K562 (cell line): Measurements from ENCODE around the gene CMTM4. TPM values are rescaled to one million over a fixed set of nuclear protein-coding genes. Genes with fewer than 3 reads are reported as not detected.

Experiments
- HDAC8 ChIP-seq: fragments of 450-650 bp; IDR thresholded peaks from 2 replicates; pipeline ENCODE4 v1.6.1; 2016; ENCODE audit warnings: mild to moderate bottlenecking, missing genetic modification characterization, moderate library complexity, missing compliant biosample characterization
- HNRNPLL ChIP-seq: fragments of 200-400 bp; formaldehyde crosslinking; IDR thresholded peaks from 2 replicates; pipeline ENCODE4 v1.6.1; 2017; ENCODE audit warnings: low read length, low read depth, mild to moderate bottlenecking; ENCODE audit not compliant: poor library complexity, severe bottlenecking
- HOXB6 ChIP-seq: fragments of 250-450 bp; sonication (Bioruptor Pico); IDR thresholded peaks from 2 replicates; pipeline ENCODE4 v1.5.1; 2022; ENCODE audit warnings: mild to moderate bottlenecking, borderline replicate concordance
- NELFE ChIP-seq: IDR thresholded peaks from 2 replicates; pipeline ENCODE4 v1.6.1; 2011; ENCODE audit warnings: mild to moderate bottlenecking; ENCODE audit not compliant: insufficient read depth, insufficient read length
- PTBP1 ChIP-seq: fragments of 200-400 bp; formaldehyde crosslinking; IDR thresholded peaks from 2 replicates; pipeline ENCODE4 v1.6.1; 2017; ENCODE audit warnings: low read depth, low read length
- ZNF592 ChIP-seq: fragments of 450-650 bp; IDR thresholded peaks from 2 replicates; pipeline ENCODE4 v1.6.1; 2017; ENCODE audit warnings: antibody characterized with exemption, mild to moderate bottlenecking
- polyA plus RNA-seq, 8 experiments: library from polyadenylated mRNA; depleted of rRNA in 4 of 8; stranded (reverse) in 5 of 8; unstranded in 3 of 8; fragments of >200 nt; fragmentation: Nextera tagmentation in 2 of 8; fragmentation: Illumina TruSeq in 1 of 8; extraction: Ambion mirVana in 2 of 8; extraction: Trizol in 1 of 8; gene quantifications; 2 replicates each; pipeline versions ENCODE4 v1.2.1 to v1.2.3, GENCODE V29; 2011 to 2014; ENCODE audit warnings: inconsistent platforms in 1 of 8, missing spikeins in 1 of 8
- total RNA-seq, 7 experiments: library from RNA; depleted of rRNA in 6 of 7; stranded (reverse); fragments of >200 nt in 6 of 7; fragmentation: Illumina TruSeq in 2 of 7; extraction: Trizol in 2 of 7; gene quantifications; 2 replicates each; pipeline versions ENCODE4 v1.2.1 to v1.2.3, GENCODE V29; 2011 to 2021; ENCODE audit warnings: low replicate concordance in 1 of 7

CMTM4 gene
- total and polyA plus RNA-seq, 9 of the 15 experiments (the other 6 are each of a cell fraction or from before 2014, with no cell fraction given): 2.0 to 21.3 (median 12.5) TPM

GRCh38 chr16:66695935-66696668 lies 441 bp downstream of the CMTM4 start (continued):
- TF ChIP-seq ZNF592 (peak; percentile 58), NELFE (no peak), HOXB6 (CRISPR knock-in tag) (no peak), HDAC8 (tag) (0 out of 2 replicates have a peak, but pooled peaks have one; percentile 19), HNRNPLL (peak; percentile 34), PTBP1 (no peak)
